H9 (cell line): Measurements from ENCODE around the gene PRDX1. TPM values are rescaled to one million over a fixed set of nuclear protein-coding genes. Genes with fewer than 3 reads are reported as not detected.

Experiments used
- DNase-seq: peaks from one replicate; pipeline ENCODE4 v3.0.0-alpha.2; 2017
- H2AFZ ChIP-seq: one replicate; pipeline ENCODE4 v1.6.1; 2013; ENCODE audit warnings: mild to moderate bottlenecking, low read length, control low read depth, moderate library complexity
- H2AK5ac ChIP-seq: 2 replicates; pipeline ENCODE4 v1.6.1; 2013; ENCODE audit warnings: low read length, control low read depth, mixed read lengths; ENCODE audit not compliant: insufficient read length
- H2BK120ac ChIP-seq: one replicate; pipeline ENCODE4 v1.6.1; 2013; ENCODE audit warnings: low read depth, mild to moderate bottlenecking, low read length, control low read depth, inconsistent platforms; ENCODE audit not compliant: poor library complexity, severe bottlenecking
- H2BK12ac ChIP-seq: 2 replicates; pipeline ENCODE4 v1.6.1; 2013; ENCODE audit warnings: low read length, control low read depth, mixed read lengths, low read depth; ENCODE audit not compliant: insufficient read length
- H2BK15ac ChIP-seq: 2 replicates; pipeline ENCODE4 v1.6.1; 2013; ENCODE audit warnings: low read depth, low read length, control low read depth
- H2BK20ac ChIP-seq: one replicate; pipeline ENCODE4 v1.6.1; 2013; ENCODE audit warnings: low read depth, mild to moderate bottlenecking, low read length, control low read depth, inconsistent platforms; ENCODE audit not compliant: poor library complexity, severe bottlenecking
- H2BK5ac ChIP-seq: 2 replicates; pipeline ENCODE4 v1.6.1; 2013; ENCODE audit warnings: low read length, control low read depth, mixed read lengths; ENCODE audit not compliant: insufficient read length
- H3K14ac ChIP-seq: 2 replicates; pipeline ENCODE4 v1.6.1; 2013; ENCODE audit warnings: low read length, control low read depth; ENCODE audit not compliant: insufficient read depth
- H3K18ac ChIP-seq: 2 replicates; pipeline ENCODE4 v1.6.1; 2013; ENCODE audit warnings: low read depth, mild to moderate bottlenecking, mixed read lengths, low read length, control low read depth; ENCODE audit not compliant: insufficient read length
- H3K23ac ChIP-seq: 2 replicates; pipeline ENCODE4 v1.6.1; 2013; ENCODE audit warnings: low read length, control low read depth, mixed read lengths, low read depth; ENCODE audit not compliant: insufficient read length
- H3K23me2 ChIP-seq: 2 replicates; pipeline ENCODE4 v1.6.1; 2013; ENCODE audit warnings: low read depth, mild to moderate bottlenecking, mixed read lengths, low read length, control low read depth; ENCODE audit not compliant: insufficient read length, poor library complexity, severe bottlenecking
- H3K27ac ChIP-seq: 2 replicates; pipeline ENCODE4 v1.5.1; 2013; ENCODE audit warnings: low read length, control low read depth, mixed read lengths, low read depth; ENCODE audit not compliant: insufficient read length
- H3K27me3 ChIP-seq: 2 replicates; pipeline ENCODE4 v1.6.1; 2013; ENCODE audit warnings: low read length, control low read depth, inconsistent platforms; ENCODE audit not compliant: insufficient read depth
- H3K4ac ChIP-seq: 2 replicates; pipeline ENCODE4 v1.6.1; 2013; ENCODE audit warnings: low read depth, mild to moderate bottlenecking, control low read depth, inconsistent platforms, low read length, moderate library complexity
- H3K4me1 ChIP-seq: 2 replicates; pipeline ENCODE4 v1.6.1; 2013; ENCODE audit warnings: low read length, control low read depth, inconsistent platforms; ENCODE audit not compliant: insufficient read depth
- H3K4me2 ChIP-seq: 2 replicates; pipeline ENCODE4 v1.6.1; 2013; ENCODE audit warnings: low read length, control low read depth, mixed read lengths; ENCODE audit not compliant: insufficient read length, insufficient read depth
- H3K56ac ChIP-seq: 2 replicates; pipeline ENCODE4 v1.6.1; 2013; ENCODE audit warnings: low read depth, mild to moderate bottlenecking, mixed read lengths, low read length, control low read depth; ENCODE audit not compliant: insufficient read length
- H3K79me1 ChIP-seq: 2 replicates; pipeline ENCODE4 v1.6.1; 2013; ENCODE audit warnings: low read depth, mild to moderate bottlenecking, moderate library complexity, low read length, control low read depth, inconsistent platforms; ENCODE audit not compliant: insufficient read depth, poor library complexity, severe bottlenecking
- H3K79me2 ChIP-seq: 2 replicates; pipeline ENCODE4 v1.6.1; 2013; ENCODE audit warnings: low read length, control low read depth, inconsistent platforms; ENCODE audit not compliant: insufficient read depth
- H3K9ac ChIP-seq: 2 replicates; pipeline ENCODE4 v1.6.1; 2013; ENCODE audit warnings: low read length, control low read depth, mixed read lengths; ENCODE audit not compliant: insufficient read length; ENCODE audit errors: extremely low read depth
- H3K9me3 ChIP-seq: one replicate; pipeline ENCODE4 v1.6.1; 2013; ENCODE audit warnings: low read depth, low read length, inconsistent platforms; ENCODE audit not compliant: control insufficient read depth
- H3T11ph ChIP-seq: one replicate; pipeline ENCODE4 v1.6.1; 2013; ENCODE audit warnings: mild to moderate bottlenecking, low read length, control low read depth, inconsistent platforms
- H4K20me1 ChIP-seq: one replicate; pipeline ENCODE4 v1.6.1; 2013; ENCODE audit not compliant: control insufficient read depth, insufficient read length, insufficient read depth
- H4K5ac ChIP-seq: 2 replicates; pipeline ENCODE4 v1.6.1; 2013; ENCODE audit warnings: low read depth, mild to moderate bottlenecking, mixed read lengths, low read length, control low read depth; ENCODE audit not compliant: insufficient read length
- H4K8ac ChIP-seq: replicated peaks from 2 replicates; pipeline ENCODE4 v1.6.1; 2013; ENCODE audit warnings: low read length, control low read depth, mixed read lengths, low read depth; ENCODE audit not compliant: insufficient read length
- H4K91ac ChIP-seq: 2 replicates; pipeline ENCODE4 v1.6.1; 2013; ENCODE audit warnings: low read depth, mild to moderate bottlenecking, moderate library complexity, mixed read lengths, low read length, control low read depth; ENCODE audit not compliant: insufficient read length
- H3K27ac Mint-ChIP-seq, 3 experiments: 2 replicates in 2 of 3; 3 replicates in 1 of 3; pipeline ENCODE4 v1.8.0; 2020 to 2021; ENCODE audit warnings: mixed read lengths in 3 of 3, mild to moderate bottlenecking in 1 of 3, moderate library complexity in 1 of 3
- H3K27me3 Mint-ChIP-seq: 2 replicates; pipeline ENCODE4 v1.8.0; 2021; ENCODE audit warnings: low read depth, mild to moderate bottlenecking, moderate library complexity, mixed read lengths
- H3K36me3 Mint-ChIP-seq, 3 experiments: 2 replicates in 2 of 3; 3 replicates in 1 of 3; pipeline ENCODE4 v1.8.0; 2020 to 2021; ENCODE audit warnings: low read depth in 3 of 3, mixed read lengths in 3 of 3; ENCODE audit not compliant: insufficient read depth in 1 of 3
- H3K4me1 Mint-ChIP-seq, 2 experiments: 2 replicates each; pipeline ENCODE4 v1.8.0; 2020; ENCODE audit warnings: mixed read lengths in 2 of 2
- H3K4me3 Mint-ChIP-seq, 2 experiments: 2 replicates in 1 of 2; 3 replicates in 1 of 2; pipeline ENCODE4 v1.8.0; 2020 to 2021; ENCODE audit warnings: mild to moderate bottlenecking in 2 of 2, mixed read lengths in 2 of 2, moderate library complexity in 1 of 2
- H3K9me3 Mint-ChIP-seq, 2 experiments: 2 replicates in 1 of 2; 3 replicates in 1 of 2; pipeline ENCODE4 v1.8.0; 2020; ENCODE audit warnings: mild to moderate bottlenecking in 2 of 2, mixed read lengths in 2 of 2, moderate library complexity in 1 of 2
- CTCF ChIP-seq: fragments of 200-600 bp; sonication (generic); conservative IDR thresholded peaks from 3 replicates; pipeline ENCODE4 v1.8.0; 2021; ENCODE audit warnings: antibody characterized with exemption, mild to moderate bottlenecking
- WGBS: extraction: QIAGEN DNeasy Blood & Tissue Kit; methylation state at CpG from one replicate; pipeline ENCODE4 v1.1.7; 2013; ENCODE audit warnings: missing lambda C conversion rate, low lambda C conversion rate, mixed read lengths; ENCODE audit not compliant: insufficient read length; ENCODE audit errors: extremely low coverage; 5-methylcytosine and 5-hydroxymethylcytosine counted together
- total RNA-seq: library from RNA; stranded (reverse); gene quantifications from 2 replicates; pipeline ENCODE4 v1.2.1, GENCODE V29; 2021

The PRDX1 gene
- total RNA-seq, 1 experiment from 2014 or later: 1,003 TPM

DNA sequence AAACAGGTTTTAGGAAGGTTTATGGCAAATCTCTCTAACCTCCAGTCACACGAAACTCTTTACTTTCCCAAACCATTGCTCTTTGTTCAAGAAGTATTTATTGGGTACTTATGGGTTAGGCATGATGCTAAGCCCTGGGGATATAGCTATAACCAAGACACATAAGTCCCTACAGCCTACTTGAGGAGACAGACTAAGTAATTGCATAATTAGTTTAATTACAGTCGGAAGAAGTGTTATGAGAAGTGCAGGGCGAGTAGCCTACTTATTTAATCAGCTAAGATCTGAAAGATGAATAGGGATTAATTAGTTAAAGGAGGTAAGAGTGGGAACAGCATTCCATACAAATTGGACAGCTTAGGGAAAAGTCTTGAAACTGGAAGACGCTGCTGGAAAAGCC is 48.9 kb upstream of the PRDX1 start:
- H3K27ac ChIP-seq: no peak overlapping the region
- no peak overlapping the region for H3K9ac ChIP-seq
- no peaks in the 10 kb centered on the region for H3K79me1 ChIP-seq
- Mint-ChIP-seq H3K9me3 (no peaks in the 10 kb centered on the region), H3K4me1 (peaks cover 22 to 23% of the 10 kb centered on the region in 2 experiments), H3K27me3 (no peaks in the 10 kb centered on the region), H3K4me3 (no peak overlapping the region), H3K36me3 (peaks cover 29 to 61% (median 40%) of the 10 kb centered on the region in 3 experiments; a peak in 6 of 7 replicates), H3K27ac (peak overlapping the region in 2 of 3 experiments; percentile 4 to 16; a peak in 2 of 7 replicates)
- H3K14ac ChIP-seq: no peak overlapping the region
- H3K27me3 ChIP-seq: no peaks in the 10 kb centered on the region
- H3T11ph ChIP-seq: no peak overlapping the region
- H3K79me2 ChIP-seq: no peaks in the 10 kb centered on the region
- H3K9me3 ChIP-seq: no peaks in the 10 kb centered on the region
- no peak overlapping the region for H2BK5ac ChIP-seq
- no peak for TF ChIP-seq CTCF
- no peak overlapping the region for H2BK20ac ChIP-seq
- no peak overlapping the region for H4K8ac ChIP-seq
- no peak for DNase-seq
- H4K91ac ChIP-seq: no peak overlapping the region
- H3K4me2 ChIP-seq: no peak overlapping the region
- H2BK120ac ChIP-seq: no peak overlapping the region
- H2AFZ ChIP-seq: no peak overlapping the region
- H4K20me1 ChIP-seq: no peaks in the 10 kb centered on the region
- no CpG with 5 or more reads among the region's 4 CpGs for WGBS
- 0 out of 2 replicates have a peak, but pooled peaks cover 2% of the 10 kb centered on the region for H3K4me1 ChIP-seq
- H3K18ac ChIP-seq: no peak overlapping the region
- H2AK5ac ChIP-seq: no peak overlapping the region
- H2BK12ac ChIP-seq: no peak overlapping the region
- H4K5ac ChIP-seq: no peak overlapping the region
- H3K56ac ChIP-seq: no peak overlapping the region
- H3K4ac ChIP-seq: no peak overlapping the region
- H2BK15ac ChIP-seq: no peak overlapping the region
- H3K23ac ChIP-seq: no peak overlapping the region
- no peaks in the 10 kb centered on the region for H3K23me2 ChIP-seq
